ENCODE results near the gene OR5V1. TPM values are rescaled to one million over a fixed set of nuclear protein-coding genes. Genes with fewer than 3 reads are reported as not detected.

Gene OR5V1
- total and polyA plus RNA-seq, 2 experiments from 2014 or later: not detected

DNA sequence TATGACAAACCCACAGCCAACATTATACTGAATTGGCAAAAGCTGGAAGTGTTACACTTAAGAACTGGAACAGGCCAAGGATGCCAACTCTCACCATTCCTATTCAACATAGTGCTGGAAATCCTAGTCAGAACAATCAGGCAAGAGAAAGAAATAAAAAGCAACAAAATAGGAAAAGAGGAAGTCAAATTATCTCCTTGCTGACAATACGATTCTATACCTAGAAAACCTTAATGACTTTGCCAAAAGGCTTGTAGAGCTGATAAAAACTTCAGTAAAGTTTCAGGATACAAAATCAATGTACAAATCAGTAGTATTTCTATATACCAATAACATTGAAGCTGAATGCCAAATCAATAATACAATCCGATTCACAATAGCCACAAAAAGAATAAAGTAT lies 32.4 kb downstream of the OR5V1 start:
- no peak overlapping the region for H3K27ac ChIP-seq (ENCODE audit: low read depth)
- no peaks in the 10 kb centered on the region for H3F3A ChIP-seq (replicated peaks; ENCODE audit: low read depth)
- Mint-ChIP-seq H3K36me3 (ENCODE audit: low read depth) (no peaks in the 10 kb centered on the region), H3K4me1 (no peaks in the 10 kb centered on the region), H3K27me3 (ENCODE audit: insufficient read depth, low read depth, poor library complexity) (peaks cover 3% of the 10 kb centered on the region), H3K9me3 (no peaks in the 10 kb centered on the region), H3K27ac (no peak overlapping the region), H3K4me3 (no peak overlapping the region)
- H3K79me2 ChIP-seq (replicated peaks; ENCODE audit: insufficient read depth): no peaks in the 10 kb centered on the region
- peaks cover 14% of the 10 kb centered on the region for H3K9me2 ChIP-seq (ENCODE audit: insufficient read depth)
- no peak overlapping the region for H3K4me2 ChIP-seq
- H4K20me1 ChIP-seq (replicated peaks; ENCODE audit: insufficient read depth): no peaks in the 10 kb centered on the region
- no peak overlapping the region for H3K4me3 ChIP-seq
- TF ChIP-seq, protein P1, sequence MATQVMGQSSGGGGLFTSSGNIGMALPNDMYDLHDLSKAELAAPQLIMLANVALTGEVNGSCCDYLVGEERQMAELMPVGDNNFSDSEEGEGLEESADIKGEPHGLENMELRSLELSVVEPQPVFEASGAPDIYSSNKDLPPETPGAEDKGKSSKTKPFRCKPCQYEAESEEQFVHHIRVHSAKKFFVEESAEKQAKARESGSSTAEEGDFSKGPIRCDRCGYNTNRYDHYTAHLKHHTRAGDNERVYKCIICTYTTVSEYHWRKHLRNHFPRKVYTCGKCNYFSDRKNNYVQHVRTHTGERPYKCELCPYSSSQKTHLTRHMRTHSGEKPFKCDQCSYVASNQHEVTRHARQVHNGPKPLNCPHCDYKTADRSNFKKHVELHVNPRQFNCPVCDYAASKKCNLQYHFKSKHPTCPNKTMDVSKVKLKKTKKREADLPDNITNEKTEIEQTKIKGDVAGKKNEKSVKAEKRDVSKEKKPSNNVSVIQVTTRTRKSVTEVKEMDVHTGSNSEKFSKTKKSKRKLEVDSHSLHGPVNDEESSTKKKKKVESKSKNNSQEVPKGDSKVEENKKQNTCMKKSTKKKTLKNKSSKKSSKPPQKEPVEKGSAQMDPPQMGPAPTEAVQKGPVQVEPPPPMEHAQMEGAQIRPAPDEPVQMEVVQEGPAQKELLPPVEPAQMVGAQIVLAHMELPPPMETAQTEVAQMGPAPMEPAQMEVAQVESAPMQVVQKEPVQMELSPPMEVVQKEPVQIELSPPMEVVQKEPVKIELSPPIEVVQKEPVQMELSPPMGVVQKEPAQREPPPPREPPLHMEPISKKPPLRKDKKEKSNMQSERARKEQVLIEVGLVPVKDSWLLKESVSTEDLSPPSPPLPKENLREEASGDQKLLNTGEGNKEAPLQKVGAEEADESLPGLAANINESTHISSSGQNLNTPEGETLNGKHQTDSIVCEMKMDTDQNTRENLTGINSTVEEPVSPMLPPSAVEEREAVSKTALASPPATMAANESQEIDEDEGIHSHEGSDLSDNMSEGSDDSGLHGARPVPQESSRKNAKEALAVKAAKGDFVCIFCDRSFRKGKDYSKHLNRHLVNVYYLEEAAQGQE (IDR thresholded peaks at IDR 0.05; ENCODE audit: unreplicated experiment): no peak
- H3K4me1 ChIP-seq (ENCODE audit: insufficient read depth): no peaks in the 10 kb centered on the region
- H3K36me3 ChIP-seq (ENCODE audit: insufficient read depth): no peaks in the 10 kb centered on the region
- H3K27me3 ChIP-seq (ENCODE audit: insufficient read depth): no peaks in the 10 kb centered on the region
- no peak overlapping the region for H2AFZ ChIP-seq
- no peak for ATAC-seq
- no peak for DNase-seq (ENCODE audit: low spot score)

DNA sequence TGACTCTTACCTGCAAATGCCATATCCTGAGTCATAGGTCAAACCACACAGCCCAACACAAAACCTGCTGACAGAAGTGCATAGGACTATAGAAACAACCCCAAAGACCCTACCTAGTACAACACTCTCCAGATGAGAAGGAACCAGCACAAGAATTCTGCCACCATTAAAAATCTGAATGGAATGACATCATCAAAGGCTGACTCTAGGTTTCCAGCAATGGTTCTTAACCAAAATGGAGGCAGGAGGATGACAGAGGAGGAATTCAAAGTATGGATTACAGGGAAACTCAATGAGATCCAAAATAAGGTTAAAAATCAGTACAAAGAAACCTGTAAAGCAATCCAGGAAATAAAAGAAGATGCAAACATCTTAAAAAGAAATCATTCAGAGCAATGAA lies 36.0 kb downstream of the OR5V1 start:
- DNase-seq (ENCODE audit: low spot score) (no peak), ATAC-seq (no peak)
- Histone ChIP-seq H3K9me2 (ENCODE audit: insufficient read depth) (peaks cover 14% of the 10 kb centered on the region), H3K27ac (ENCODE audit: low read depth) (no peak overlapping the region), H3K79me2 (replicated peaks; ENCODE audit: insufficient read depth) (no peaks in the 10 kb centered on the region), H3K4me3 (no peak overlapping the region), H3K4me2 (no peak overlapping the region), H3F3A (replicated peaks; ENCODE audit: low read depth) (no peaks in the 10 kb centered on the region), H3K4me1 (ENCODE audit: insufficient read depth) (no peaks in the 10 kb centered on the region), H3K36me3 (ENCODE audit: insufficient read depth) (no peaks in the 10 kb centered on the region), H2AFZ (no peak overlapping the region), H3K27me3 (ENCODE audit: insufficient read depth) (no peaks in the 10 kb centered on the region), H4K20me1 (replicated peaks; ENCODE audit: insufficient read depth) (no peaks in the 10 kb centered on the region)
- Mint-ChIP-seq H3K4me3 (no peak overlapping the region), H3K27ac (no peak overlapping the region), H3K27me3 (ENCODE audit: insufficient read depth, low read depth, poor library complexity) (peaks cover 3% of the 10 kb centered on the region), H3K9me3 (no peaks in the 10 kb centered on the region), H3K36me3 (ENCODE audit: low read depth) (no peaks in the 10 kb centered on the region), H3K4me1 (no peaks in the 10 kb centered on the region)
- TF ChIP-seq NANOG (IDR thresholded peaks at IDR 0.05; ENCODE audit: borderline replicate concordance) (no peak), CREB1 (CRISPR knock-in tag; IDR thresholded peaks at IDR 0.05; ENCODE audit: low read depth) (no peak), EZH2phosphoT487 (IDR thresholded peaks at IDR 0.05; ENCODE audit: unreplicated experiment) (no peak), STAT1 (IDR thresholded peaks at IDR 0.05; ENCODE audit: unreplicated experiment) (no peak), JUNB (IDR thresholded peaks at IDR 0.05; ENCODE audit: unreplicated experiment) (no peak), ZNF114 (CRISPR knock-in tag; IDR thresholded peaks at IDR 0.05) (no peak), POLR2AphosphoS5 (IDR thresholded peaks at IDR 0.05; ENCODE audit: low read depth) (no peak)
- TF ChIP-seq, protein P1 (IDR thresholded peaks at IDR 0.05; ENCODE audit: unreplicated experiment): no peak
- TF ChIP-seq, protein P2, sequence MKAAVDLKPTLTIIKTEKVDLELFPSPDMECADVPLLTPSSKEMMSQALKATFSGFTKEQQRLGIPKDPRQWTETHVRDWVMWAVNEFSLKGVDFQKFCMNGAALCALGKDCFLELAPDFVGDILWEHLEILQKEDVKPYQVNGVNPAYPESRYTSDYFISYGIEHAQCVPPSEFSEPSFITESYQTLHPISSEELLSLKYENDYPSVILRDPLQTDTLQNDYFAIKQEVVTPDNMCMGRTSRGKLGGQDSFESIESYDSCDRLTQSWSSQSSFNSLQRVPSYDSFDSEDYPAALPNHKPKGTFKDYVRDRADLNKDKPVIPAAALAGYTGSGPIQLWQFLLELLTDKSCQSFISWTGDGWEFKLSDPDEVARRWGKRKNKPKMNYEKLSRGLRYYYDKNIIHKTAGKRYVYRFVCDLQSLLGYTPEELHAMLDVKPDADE (IDR thresholded peaks at IDR 0.05): no peak
- TF ChIP-seq, protein P3, sequence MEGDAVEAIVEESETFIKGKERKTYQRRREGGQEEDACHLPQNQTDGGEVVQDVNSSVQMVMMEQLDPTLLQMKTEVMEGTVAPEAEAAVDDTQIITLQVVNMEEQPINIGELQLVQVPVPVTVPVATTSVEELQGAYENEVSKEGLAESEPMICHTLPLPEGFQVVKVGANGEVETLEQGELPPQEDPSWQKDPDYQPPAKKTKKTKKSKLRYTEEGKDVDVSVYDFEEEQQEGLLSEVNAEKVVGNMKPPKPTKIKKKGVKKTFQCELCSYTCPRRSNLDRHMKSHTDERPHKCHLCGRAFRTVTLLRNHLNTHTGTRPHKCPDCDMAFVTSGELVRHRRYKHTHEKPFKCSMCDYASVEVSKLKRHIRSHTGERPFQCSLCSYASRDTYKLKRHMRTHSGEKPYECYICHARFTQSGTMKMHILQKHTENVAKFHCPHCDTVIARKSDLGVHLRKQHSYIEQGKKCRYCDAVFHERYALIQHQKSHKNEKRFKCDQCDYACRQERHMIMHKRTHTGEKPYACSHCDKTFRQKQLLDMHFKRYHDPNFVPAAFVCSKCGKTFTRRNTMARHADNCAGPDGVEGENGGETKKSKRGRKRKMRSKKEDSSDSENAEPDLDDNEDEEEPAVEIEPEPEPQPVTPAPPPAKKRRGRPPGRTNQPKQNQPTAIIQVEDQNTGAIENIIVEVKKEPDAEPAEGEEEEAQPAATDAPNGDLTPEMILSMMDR (conservative IDR thresholded peaks at IDR 0.05; ENCODE audit: low read depth in 2 of 2): no peak
